ENCODE measurements around the gene ADRB2. TPM values are rescaled to one million over a fixed set of nuclear protein-coding genes. Genes with fewer than 3 reads are reported as not detected.

Gene ADRB2
- total RNA-seq, 6 experiments from 2014 or later = 0.99 to 2.8 (median 1.8) TPM

GRCh38 chr5:148833925-148834324 is 7.5 kb downstream of the ADRB2 start:
- no peak for TF ChIP-seq POLR2A (IDR thresholded peaks at IDR 0.05)
- TF ChIP-seq, protein P1, sequence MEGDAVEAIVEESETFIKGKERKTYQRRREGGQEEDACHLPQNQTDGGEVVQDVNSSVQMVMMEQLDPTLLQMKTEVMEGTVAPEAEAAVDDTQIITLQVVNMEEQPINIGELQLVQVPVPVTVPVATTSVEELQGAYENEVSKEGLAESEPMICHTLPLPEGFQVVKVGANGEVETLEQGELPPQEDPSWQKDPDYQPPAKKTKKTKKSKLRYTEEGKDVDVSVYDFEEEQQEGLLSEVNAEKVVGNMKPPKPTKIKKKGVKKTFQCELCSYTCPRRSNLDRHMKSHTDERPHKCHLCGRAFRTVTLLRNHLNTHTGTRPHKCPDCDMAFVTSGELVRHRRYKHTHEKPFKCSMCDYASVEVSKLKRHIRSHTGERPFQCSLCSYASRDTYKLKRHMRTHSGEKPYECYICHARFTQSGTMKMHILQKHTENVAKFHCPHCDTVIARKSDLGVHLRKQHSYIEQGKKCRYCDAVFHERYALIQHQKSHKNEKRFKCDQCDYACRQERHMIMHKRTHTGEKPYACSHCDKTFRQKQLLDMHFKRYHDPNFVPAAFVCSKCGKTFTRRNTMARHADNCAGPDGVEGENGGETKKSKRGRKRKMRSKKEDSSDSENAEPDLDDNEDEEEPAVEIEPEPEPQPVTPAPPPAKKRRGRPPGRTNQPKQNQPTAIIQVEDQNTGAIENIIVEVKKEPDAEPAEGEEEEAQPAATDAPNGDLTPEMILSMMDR (IDR thresholded peaks at IDR 0.05) = no peak
- ATAC-seq (no peak), DNase-seq (no peak)
- intact Hi-C loops (cut with DNase I) = no loop called here
- H3K36me3 ChIP-seq = no peaks in the 10 kb centered on the region
- no peaks in the 10 kb centered on the region for H3K9me3 ChIP-seq
- H3K4me1 ChIP-seq = peaks cover 0 to 45% (median 9%) of the 10 kb centered on the region in 4 donors
- no peak overlapping the region for H3K4me3 ChIP-seq
- WGBS (ENCODE audit: insufficient coverage, low coverage, low lambda C conversion rate, missing lambda C conversion rate) = 95% methylated on average over 2 of the region's 2 CpGs
- H3K27ac ChIP-seq = no peak overlapping the region
- H3K27me3 ChIP-seq = no peaks in the 10 kb centered on the region

DNA sequence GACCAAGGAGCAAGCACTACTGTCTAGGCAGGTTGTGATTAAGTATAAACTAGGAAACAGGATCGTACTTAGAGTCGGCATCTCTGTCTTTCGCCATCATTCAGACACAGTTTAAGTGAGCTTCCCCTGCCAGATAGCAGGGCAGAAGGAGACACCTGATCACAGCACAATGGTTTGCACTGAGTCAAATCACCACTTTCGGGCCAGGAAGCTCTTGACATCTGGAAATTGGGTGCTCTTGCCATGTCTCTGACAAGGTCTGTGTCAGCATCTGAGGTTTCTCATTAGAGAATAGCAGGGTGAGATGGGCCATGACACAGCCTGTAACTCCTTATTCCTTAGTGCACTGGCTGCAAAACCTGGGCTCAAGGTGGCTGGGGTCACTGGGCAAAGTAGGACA is 8.3 kb downstream of the ADRB2 start:
- WGBS (ENCODE audit: insufficient coverage, low coverage, low lambda C conversion rate, missing lambda C conversion rate) = 72% methylated on average over 3 of the region's 4 CpGs
- intact Hi-C loops (cut with DNase I) = no loop called here
- Histone ChIP-seq H3K36me3 (no peaks in the 10 kb centered on the region), H3K9me3 (no peaks in the 10 kb centered on the region), H3K27ac (no peak overlapping the region), H3K27me3 (no peaks in the 10 kb centered on the region), H3K4me3 (no peak overlapping the region), H3K4me1 (peaks cover 0 to 37% (median 7%) of the 10 kb centered on the region in 4 donors)
- DNase-seq = no peak
- ATAC-seq = no peak
- TF ChIP-seq, protein P1 (IDR thresholded peaks at IDR 0.05) = no peak
- TF ChIP-seq POLR2A (IDR thresholded peaks at IDR 0.05) = no peak

- 81% methylated on average over 5 of the region's 11 CpGs for WGBS (ENCODE audit: insufficient coverage, low coverage, low lambda C conversion rate, missing lambda C conversion rate)
Observed at GRCh38 chr5:148836272-148837250, 10.2 kb downstream of the ADRB2 start.

GRCh38 chr5:148837383-148837782 is 11.0 kb downstream of the ADRB2 start:
- Histone ChIP-seq H3K4me3 (no peak overlapping the region), H3K27ac (no peak overlapping the region), H3K27me3 (no peaks in the 10 kb centered on the region), H3K36me3 (no peaks in the 10 kb centered on the region), H3K4me1 (peaks cover 0 to 28% (median 7%) of the 10 kb centered on the region in 4 donors), H3K9me3 (no peaks in the 10 kb centered on the region)
- ATAC-seq (no peak), DNase-seq (no peak)
- TF ChIP-seq, protein P1 (IDR thresholded peaks at IDR 0.05) = no peak
- TF ChIP-seq POLR2A (IDR thresholded peaks at IDR 0.05) = no peak
- intact Hi-C loops (cut with DNase I) = no loop called here
- 97% methylated on average over 3 of the region's 3 CpGs for WGBS (ENCODE audit: insufficient coverage, low coverage, low lambda C conversion rate, missing lambda C conversion rate)

More at GRCh38 chr5:148836272-148837250, 10.2 kb downstream of the ADRB2 start:
- H3K9me3 ChIP-seq = no peaks in the 10 kb centered on the region
- intact Hi-C loops (cut with DNase I) = no loop called here
- DNase-seq (no peak), ATAC-seq (no peak)
- H3K4me3 ChIP-seq = no peak overlapping the region
- H3K27ac ChIP-seq = no peak overlapping the region
- TF ChIP-seq POLR2A (IDR thresholded peaks at IDR 0.05) = no peak
- TF ChIP-seq, protein P1 (IDR thresholded peaks at IDR 0.05) = no peak
- peaks cover 0 to 28% (median 6%) of the 10 kb centered on the region in 4 donors for H3K4me1 ChIP-seq
- H3K27me3 ChIP-seq = no peaks in the 10 kb centered on the region
- no peaks in the 10 kb centered on the region for H3K36me3 ChIP-seq

Data from right lobe of liver (tissue), 6 donors.